Measurements from ENCODE around the gene FAM193B.

FAM193B gene

GRCh38 chr5:177554474-177555111, at the start of gene FAM193B:
FAM193B (minus strand) TSS chr5:177554563; CDS start chr5:177554458, 105 bp downstream.
- DNase-seq: peak; percentile 86 to 97

- no peak for DNase-seq
Measured at GRCh38 chr5:177604116-177604521, 49.8 kb upstream of the FAM193B start.

GRCh38 chr5:177603631-177604030, 49.3 kb upstream of the FAM193B start:
- DNase-seq: no peak

GRCh38 chr5:177602458-177602830, 48.1 kb upstream of the FAM193B start:
- DNase-seq: no peak

- DNase-seq: no peak
Measured at GRCh38 chr5:177601577-177602457, 47.5 kb upstream of the FAM193B start.

GRCh38 chr5:177601126-177601525, 46.8 kb upstream of the FAM193B start:
- DNase-seq: no peak

GRCh38 chr5:177600508-177601018, 46.2 kb upstream of the FAM193B start:
- no peak for DNase-seq

GRCh38 chr5:177599731-177600507, 45.6 kb upstream of the FAM193B start, which contains the start of gene B4GALT7:
B4GALT7 (plus strand) TSS chr5:177600132; CDS start chr5:177600211, 79 bp downstream.
- peak; percentile 69 to 85 for DNase-seq

- peak in 1 of 2 donors; percentile 5 for DNase-seq
Measured at GRCh38 chr5:177598477-177598876, 44.1 kb upstream of the FAM193B start.

- no peak for DNase-seq
Measured at GRCh38 chr5:177596775-177597238, 42.4 kb upstream of the FAM193B start.

- DNase-seq: no peak
Measured at GRCh38 chr5:177595991-177596774, 41.8 kb upstream of the FAM193B start.

GRCh38 chr5:177595026-177595585, 40.7 kb upstream of the FAM193B start:
- no peak for DNase-seq

GRCh38 chr5:177594071-177594470, 39.7 kb upstream of the FAM193B start:
- DNase-seq: no peak

GRCh38 chr5:177593511-177593910, 39.1 kb upstream of the FAM193B start:
- DNase-seq: no peak

GRCh38 chr5:177592905-177593304, 38.5 kb upstream of the FAM193B start:
- DNase-seq: no peak

GRCh38 chr5:177592010-177592834, 37.9 kb upstream of the FAM193B start, which contains the start of gene TMED9:
TMED9 (plus strand) TSS chr5:177592203; CDS start chr5:177592215, 12 bp downstream.
- DNase-seq: peak; percentile 71 to 78

- no peak for DNase-seq
Measured at GRCh38 chr5:177591690-177592009, 37.3 kb upstream of the FAM193B start.

GRCh38 chr5:177590406-177590805, 36.0 kb upstream of the FAM193B start:
- DNase-seq: no peak

GRCh38 chr5:177588413-177588909, 34.1 kb upstream of the FAM193B start:
- no peak for DNase-seq

- no peak for DNase-seq
Measured at GRCh38 chr5:177578316-177578715, 24.0 kb upstream of the FAM193B start.

- DNase-seq: no peak
Measured at GRCh38 chr5:177576169-177576568, 21.8 kb upstream of the FAM193B start.

Data from inflammatory macrophage treated with lipopolysaccharide for 1 hour (primary cell).